Stimulated activated CD4-positive, alpha-beta T cell treated with anti-CD3 and anti-CD28 coated beads, Interleukin-15, amount 100 ng/mL, for 24 hours (primary cell): Measurements from ENCODE around the gene HSPA6.
"Not testable (repeated sequence)": the region's sequence is repeated elsewhere in the genome, so short reads cannot be mapped to it uniquely, and the experiment has no call there.

ENCODE experiments used
- DNase-seq: peaks from one replicate; pipeline ENCODE4 v3.0.0-alpha.2; 2020

HSPA6 gene

GRCh38 chr1:161563522-161563921 is 39.2 kb downstream of the HSPA6 start:
- not testable (repeated sequence) for DNase-seq

GRCh38 chr1:161566602-161566960 is 42.2 kb downstream of the HSPA6 start:
- DNase-seq = not testable (repeated sequence)

- DNase-seq = not testable (repeated sequence)
Measured at GRCh38 chr1:161571703-161572102, 47.4 kb downstream of the HSPA6 start.
